ENCODE measurements around the gene USHBP1. TPM values are rescaled to one million over a fixed set of nuclear protein-coding genes. Genes with fewer than 3 reads are reported as not detected.

The USHBP1 gene, protein sequence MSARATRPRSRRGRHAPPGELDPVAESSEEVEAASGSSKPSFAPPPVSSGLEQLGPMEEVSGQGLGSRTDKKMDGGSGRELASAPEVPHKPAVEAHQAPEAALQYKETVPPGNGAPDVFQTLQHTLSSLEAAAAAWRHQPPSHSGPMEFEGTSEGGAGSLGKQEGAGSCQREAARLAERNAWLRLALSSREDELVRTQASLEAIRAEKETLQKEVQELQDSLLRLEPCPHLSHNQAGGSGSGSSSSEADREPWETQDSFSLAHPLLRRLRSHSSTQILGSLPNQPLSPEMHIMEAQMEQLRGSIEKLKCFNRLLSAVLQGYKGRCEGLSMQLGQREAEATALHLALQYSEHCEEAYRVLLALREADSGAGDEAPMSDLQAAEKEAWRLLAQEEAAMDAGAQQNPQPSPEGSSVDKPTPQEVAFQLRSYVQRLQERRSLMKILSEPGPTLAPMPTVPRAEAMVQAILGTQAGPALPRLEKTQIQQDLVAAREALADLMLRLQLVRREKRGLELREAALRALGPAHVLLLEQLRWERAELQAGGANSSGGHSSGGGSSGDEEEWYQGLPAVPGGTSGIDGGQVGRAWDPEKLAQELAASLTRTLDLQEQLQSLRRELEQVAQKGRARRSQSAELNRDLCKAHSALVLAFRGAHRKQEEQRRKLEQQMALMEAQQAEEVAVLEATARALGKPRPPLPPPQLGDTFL
- total RNA-seq = 10 to 100 TPM in 2 of 9 donors, 1 to 10 TPM in 7; 1.8 to 13.2 (median 4.1) TPM
- polyA plus RNA-seq = 10 to 100 TPM in 2 of 3 donors, under 1 TPM in 1; 0.71 to 23.6 (median 10.4) TPM
- long read RNA-seq, donor 1, partial matches to known transcripts = 306 of 313 reads
- long read RNA-seq, donor 1, other reads (novel, unspliced or antisense) = 6 of 313 reads
- long read RNA-seq, donor 2 = 0 reads
- long read RNA-seq, donor 3, partial matches to known transcripts = 36 of 74 reads
- long read RNA-seq, donor 3, other reads (novel, unspliced or antisense) = 36 of 74 reads
- long read RNA-seq, donor 4 = 0 reads
- long read RNA-seq, donor 5, partial matches to known transcripts = 0 of 3 reads
- long read RNA-seq, donor 5, other reads (novel, unspliced or antisense) = 1 of 3 reads
- long read RNA-seq, donor 6, partial matches to known transcripts = 1 of 3 reads
- long read RNA-seq, donor 6, other reads (novel, unspliced or antisense) = 1 of 3 reads
- long read RNA-seq, donor 7, partial matches to known transcripts = 17 of 39 reads
- long read RNA-seq, donor 7, other reads (novel, unspliced or antisense) = 22 of 39 reads
- long read RNA-seq, donor 8, partial matches to known transcripts = 182 of 182 reads
- long read RNA-seq, donor 8, other reads (novel, unspliced or antisense) = 0 of 182 reads
- long read RNA-seq, donor 9, partial matches to known transcripts = 97 of 99 reads
- long read RNA-seq, donor 9, other reads (novel, unspliced or antisense) = 0 of 99 reads
- long read RNA-seq, donor 10, partial matches to known transcripts = 73 of 106 reads
- long read RNA-seq, donor 10, other reads (novel, unspliced or antisense) = 32 of 106 reads

GRCh38 chr19:17264641-17264979 lies at the start of gene USHBP1:
Gene USHBP1, minus strand, starts transcription at chr19:17264745. Its CDS starts 446 bp downstream, at chr19:17264299.
- Histone ChIP-seq H3K27ac (peak within 1 kb of the TSS in 2 of 5 donors; percentile 30 to 50), H3K27me3 (no peaks in the 10 kb centered on the region), H3K4me1 (replicated peaks in 1 of 2) (peaks cover 8 to 10% of the 10 kb centered on the region in 2 donors), H3K9me3 (replicated peaks in 1 of 3) (peaks cover 0 to 1% (median 0%) of the 10 kb centered on the region in 3 donors), H3K36me3 (replicated peaks in 1 of 2) (peaks cover 0 to 8% of the 10 kb centered on the region in 2 donors), H3K4me3 (peak within 1 kb of the TSS in 1 of 4 donors; percentile 44)
- WGBS, 4 donors = 34 to 40% (median 37%) methylated on average over 1 to 5 of the region's 5 CpGs
- intact Hi-C loops (cut with DNase I) = no loop called here
- DNase-seq = peak in 5 of 7 donors; percentile 37 to 74 (median 43)
- TF ChIP-seq CTCF (IDR thresholded peaks at IDR 0.05) (no peak), POLR2A (IDR thresholded peaks at IDR 0.05) (peak in 1 of 2 donors; percentile 16)

DNA sequence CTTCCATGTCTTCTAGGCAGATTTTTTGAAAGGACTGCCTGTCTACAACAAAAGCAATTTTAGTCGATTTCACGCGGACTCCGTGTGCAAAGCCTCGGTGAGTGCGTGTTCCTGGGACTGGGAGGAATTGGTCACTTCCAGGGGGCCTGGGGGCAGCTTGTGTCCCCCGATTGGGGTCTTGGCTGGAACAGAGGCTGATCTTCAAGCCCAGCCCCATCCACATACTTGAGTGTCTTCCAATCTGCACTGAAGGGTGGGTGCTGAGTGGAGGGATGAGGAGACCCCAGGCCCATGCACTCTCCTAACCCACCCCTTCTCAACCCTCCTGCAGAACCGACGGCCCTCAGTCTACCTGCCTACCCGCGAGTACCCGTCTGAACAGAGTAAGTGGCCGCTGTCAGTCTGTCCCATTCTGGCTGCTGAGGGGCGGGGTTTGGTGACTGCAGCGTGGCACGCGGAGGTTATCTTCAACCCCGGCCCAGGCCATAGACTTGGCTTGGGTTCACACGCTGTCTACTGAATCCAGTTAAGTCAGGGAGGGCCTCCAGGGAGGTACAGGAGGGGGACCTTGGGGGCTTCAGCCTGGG lies 49.6 kb upstream of the USHBP1 start:
- WGBS, 4 donors = 87 to 92% (median 91%) methylated on average over 10 to 19 of the region's 19 CpGs
- Histone ChIP-seq H3K27ac (no peak overlapping the region), H3K27me3 (no peaks in the 10 kb centered on the region), H3K9me3 (replicated peaks in 1 of 3) (no peaks in the 10 kb centered on the region), H3K4me3 (no peak overlapping the region), H3K4me1 (replicated peaks in 1 of 2) (peaks cover 28 to 31% of the 10 kb centered on the region in 2 donors), H3K36me3 (replicated peaks in 1 of 2) (peaks cover 0 to 37% of the 10 kb centered on the region in 2 donors)
- TF ChIP-seq CTCF (IDR thresholded peaks at IDR 0.05) (no peak), POLR2A (IDR thresholded peaks at IDR 0.05) (no peak)
- intact Hi-C loops (cut with DNase I) = no loop called here
- no peak for DNase-seq

DNA sequence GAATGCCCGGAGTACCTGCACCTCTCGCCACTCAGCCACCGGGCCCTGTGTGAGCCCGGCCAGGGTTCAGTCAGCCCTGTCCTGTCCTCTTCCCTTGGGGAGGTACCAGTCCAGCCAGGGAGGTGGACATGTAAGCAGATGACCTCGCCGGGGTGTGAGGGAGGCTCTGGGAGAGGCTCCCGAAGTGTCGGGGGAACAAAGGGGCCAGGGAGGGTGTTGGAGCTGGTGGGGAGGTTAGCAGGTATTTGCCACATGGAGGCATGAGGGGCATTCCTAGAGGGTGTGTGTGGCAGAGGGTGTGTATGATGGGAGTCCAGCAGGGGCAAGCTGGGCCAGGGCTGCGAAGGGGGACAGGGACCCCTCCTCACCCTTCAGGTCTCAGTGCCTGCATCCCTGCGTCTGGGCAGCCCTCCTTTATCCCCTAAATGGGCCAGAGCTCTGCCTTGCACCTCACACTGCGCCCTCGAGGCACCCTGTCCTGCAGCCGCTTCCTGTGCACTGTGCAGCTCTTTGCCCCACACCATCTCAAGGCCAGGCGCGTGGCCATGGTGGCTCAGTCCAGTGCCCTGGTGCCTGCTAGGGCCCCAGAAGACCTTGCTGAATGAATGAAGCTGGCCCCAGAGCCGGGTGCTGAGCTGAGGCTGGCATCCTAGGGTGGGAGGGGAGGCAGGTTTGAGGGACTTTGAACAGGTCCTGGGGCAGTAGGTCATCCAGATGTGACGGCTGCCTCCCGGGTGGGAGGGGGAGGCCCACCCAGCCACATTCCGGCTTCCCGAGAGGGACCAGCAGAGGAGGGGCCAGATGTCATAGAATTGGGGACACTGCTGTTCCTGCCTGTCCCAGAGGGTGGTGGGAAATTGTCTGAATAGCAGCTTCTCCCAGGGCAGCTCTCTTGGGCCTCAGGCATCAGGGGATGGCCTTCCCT lies 47.9 kb upstream of the USHBP1 start:
- DNase-seq = peak in 3 of 7 donors; percentile 51 to 75 (median 66)
- Histone ChIP-seq H3K4me1 (replicated peaks in 1 of 2) (peaks cover 28 to 31% of the 10 kb centered on the region in 2 donors), H3K36me3 (replicated peaks in 1 of 2) (peaks cover 0 to 32% of the 10 kb centered on the region in 2 donors), H3K27me3 (no peaks in the 10 kb centered on the region), H3K9me3 (replicated peaks in 1 of 3) (no peaks in the 10 kb centered on the region), H3K4me3 (no peak overlapping the region), H3K27ac (peak overlapping the region in 4 of 5 donors; percentile 24 to 89 (median 71))
- TF ChIP-seq POLR2A (IDR thresholded peaks at IDR 0.05) (peak in 1 of 2 donors; percentile 3), CTCF (IDR thresholded peaks at IDR 0.05) (no peak)
- intact Hi-C loops (cut with DNase I) = no loop called here
- WGBS, 4 donors = 47 to 55% (median 54%) methylated on average over 10 to 20 of the region's 20 CpGs
